Activated T-helper 1 cell treated with Interleukin-2 at 50 U/mL for 16 hours (primary cell): Measurements from ENCODE around the gene TTC4.
"Not testable (repeated sequence)": the region's sequence is repeated elsewhere in the genome, so short reads cannot be mapped to it uniquely, and the experiment has no call there.

Source experiments
- DNase-seq: peaks from one replicate; pipeline ENCODE4 v3.0.0-alpha.2; 2020; ENCODE audit warnings: low read depth

Gene TTC4

GRCh38 chr1:54750596-54750995 lies 34.9 kb downstream of the TTC4 start:
- DNase-seq = no peak

DNA sequence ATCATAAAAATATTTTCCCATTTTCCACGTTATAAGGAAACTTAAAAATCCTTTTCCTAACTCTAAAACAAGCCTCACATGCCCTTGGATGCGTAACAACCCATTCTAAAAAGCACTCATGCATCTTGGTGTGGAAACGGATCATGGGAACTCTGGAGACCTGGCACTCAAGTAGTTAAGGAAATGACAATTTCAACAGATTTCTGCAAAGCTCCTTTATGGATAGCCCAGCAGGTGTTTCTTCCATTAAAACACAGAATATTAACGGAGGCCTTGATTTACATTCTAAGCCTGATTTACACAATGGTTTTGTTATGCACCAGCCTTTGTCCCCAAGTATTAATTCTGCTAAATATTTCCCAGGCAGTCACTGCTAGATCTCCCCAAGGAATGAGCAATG lies 35.8 kb downstream of the TTC4 start:
- no peak for DNase-seq

DNA sequence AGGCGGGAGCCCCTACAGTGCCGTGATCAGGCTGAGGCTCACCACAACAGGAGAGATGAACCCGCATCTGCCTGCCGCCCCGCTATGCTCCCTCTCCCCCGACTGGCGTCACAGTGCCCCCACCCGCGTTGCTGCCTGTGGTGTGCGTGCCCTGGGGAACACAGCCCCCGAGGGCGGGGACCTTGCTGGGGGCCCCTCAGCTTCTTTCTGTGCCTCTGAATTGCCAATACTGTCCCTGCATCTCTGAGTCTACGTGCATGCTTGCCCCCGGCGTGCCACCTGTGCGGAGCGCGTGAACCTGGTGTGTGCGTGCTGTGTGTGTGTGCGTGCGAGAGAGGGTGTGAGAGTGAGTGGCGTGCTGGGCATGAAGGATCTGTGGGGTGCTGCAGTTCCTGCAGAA lies 38.4 kb downstream of the TTC4 start:
- no peak for DNase-seq

DNA sequence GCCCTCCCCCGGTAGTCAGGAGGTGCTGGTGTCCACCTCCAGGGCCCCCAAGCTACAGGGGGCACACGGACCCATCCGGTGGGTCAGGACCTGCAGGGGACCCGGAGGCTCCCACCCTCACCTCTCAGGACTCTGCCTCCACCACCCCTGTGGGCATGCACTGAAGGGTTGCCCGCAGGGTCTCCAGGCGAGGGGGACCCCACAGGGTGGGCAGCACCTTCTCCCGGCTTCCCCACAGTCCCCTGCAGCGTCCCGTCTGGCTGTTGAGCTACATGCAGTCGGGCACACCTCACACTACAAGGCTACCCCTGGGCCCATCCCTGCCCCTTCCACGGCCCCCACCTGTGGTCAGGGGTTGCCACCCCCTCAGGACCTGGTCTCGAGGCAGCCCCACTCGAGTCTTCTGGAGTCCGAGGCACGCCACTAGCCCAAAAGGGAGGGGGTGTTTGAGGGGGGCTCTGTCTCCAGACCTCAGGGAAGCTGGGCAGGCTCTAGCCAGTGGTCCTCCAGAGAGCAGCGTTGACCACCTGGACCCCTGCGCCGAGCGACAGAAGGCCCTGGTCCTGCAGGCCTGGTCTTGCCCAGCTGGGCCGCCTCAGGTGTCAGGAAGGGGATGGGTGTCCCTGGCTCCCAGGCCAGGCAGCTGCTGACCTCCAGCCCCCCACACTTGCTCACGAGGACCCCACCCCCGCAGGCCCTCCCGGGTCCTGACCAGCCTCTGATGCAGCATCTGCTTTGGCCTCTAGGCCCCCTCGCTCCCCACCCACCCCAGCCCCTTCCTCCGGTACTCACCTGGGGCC lies 39.0 kb downstream of the TTC4 start:
- no peak for DNase-seq

- DNase-seq = no peak
These were observed 42.2 kb downstream of the TTC4 start for GRCh38 chr1:54757833-54758232.

- no peak for DNase-seq
These were observed 43.2 kb downstream of the TTC4 start for GRCh38 chr1:54758678-54759348.

DNA sequence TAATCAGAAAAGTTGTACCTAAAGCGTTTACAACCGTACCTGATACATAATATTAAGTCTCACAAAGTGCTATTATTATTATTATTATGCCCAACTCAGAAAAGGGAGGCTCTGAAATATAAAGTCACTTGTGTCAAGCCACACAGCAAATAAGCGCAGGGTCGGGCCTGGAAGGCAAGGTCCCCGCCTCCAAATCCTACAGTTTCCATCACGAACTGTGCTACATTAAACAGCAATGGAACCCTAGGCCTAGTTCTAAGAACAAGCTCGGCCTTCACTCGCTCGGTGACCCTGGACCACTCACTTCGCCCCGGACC lies 48.1 kb downstream of the TTC4 start:
- no peak for DNase-seq

DNA sequence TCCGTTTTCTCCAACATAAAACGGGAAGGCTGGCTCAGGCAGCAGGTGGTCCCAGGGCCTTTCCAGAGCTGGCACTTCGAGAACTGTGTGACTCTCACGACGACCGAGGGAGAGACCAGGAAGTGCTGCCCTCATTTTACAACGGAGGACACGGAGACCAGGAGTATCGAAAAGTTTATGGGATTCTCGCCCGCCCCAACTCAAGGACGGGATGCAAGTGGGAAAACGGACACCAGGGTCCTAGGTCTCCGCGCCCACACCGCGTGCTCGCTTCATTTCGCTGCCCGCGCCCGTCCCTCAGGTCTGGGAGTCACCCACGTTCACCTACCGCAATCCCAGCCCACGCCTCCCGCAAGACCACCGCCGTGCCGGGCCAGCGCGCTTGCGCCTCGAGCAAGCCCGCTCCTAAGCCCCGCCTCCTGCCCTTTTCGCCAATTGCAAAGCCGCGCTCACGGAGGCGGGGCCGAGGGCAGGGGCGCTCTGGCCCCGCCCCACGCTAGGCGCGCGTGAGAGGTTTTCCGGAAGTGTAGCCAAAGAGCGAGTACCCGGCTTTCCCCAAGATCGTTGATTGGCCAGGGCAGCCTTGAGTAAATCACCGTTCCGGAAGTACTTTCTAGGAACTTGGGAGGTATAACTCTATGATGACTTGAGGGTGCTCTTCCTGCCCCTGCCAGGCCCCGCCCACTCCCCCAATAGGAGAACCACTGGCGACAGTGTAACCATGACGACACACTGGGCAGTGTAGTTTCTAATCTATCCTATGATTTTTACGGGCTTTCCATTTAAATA lies 48.7 kb downstream of the TTC4 start, which contains the start of gene PARS2:
Gene PARS2 (minus strand): TSS at position 391 of the 789 bp plus-strand sequence. CDS start 5,362 bp downstream, outside the sequence.
- DNase-seq = peak; percentile 95

- DNase-seq = no peak
These were observed 49.4 kb downstream of the TTC4 start for GRCh38 chr1:54764922-54765561.

DNA sequence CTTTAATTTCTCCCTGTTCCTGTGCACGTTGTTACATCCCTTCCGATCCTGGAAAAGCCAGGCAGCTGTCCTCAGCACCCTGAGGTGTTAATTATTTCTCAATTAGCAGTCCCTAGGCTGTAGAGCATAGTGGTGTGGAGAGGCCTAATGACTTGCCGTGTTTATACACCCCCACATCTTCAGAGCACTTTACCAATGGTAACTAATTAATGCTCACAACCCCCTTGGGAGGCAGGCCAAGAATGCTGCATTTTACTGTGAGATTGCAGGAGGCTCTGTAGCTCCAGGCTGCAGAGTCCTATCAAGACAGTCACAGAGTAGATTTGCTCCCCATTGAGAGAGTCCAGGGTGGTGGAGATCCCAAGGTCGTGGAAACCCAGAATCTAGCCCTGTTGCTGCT lies 51.1 kb downstream of the TTC4 start:
- DNase-seq = no peak

GRCh38 chr1:54767526-54767925 lies 51.9 kb downstream of the TTC4 start:
- no peak for DNase-seq

DNA sequence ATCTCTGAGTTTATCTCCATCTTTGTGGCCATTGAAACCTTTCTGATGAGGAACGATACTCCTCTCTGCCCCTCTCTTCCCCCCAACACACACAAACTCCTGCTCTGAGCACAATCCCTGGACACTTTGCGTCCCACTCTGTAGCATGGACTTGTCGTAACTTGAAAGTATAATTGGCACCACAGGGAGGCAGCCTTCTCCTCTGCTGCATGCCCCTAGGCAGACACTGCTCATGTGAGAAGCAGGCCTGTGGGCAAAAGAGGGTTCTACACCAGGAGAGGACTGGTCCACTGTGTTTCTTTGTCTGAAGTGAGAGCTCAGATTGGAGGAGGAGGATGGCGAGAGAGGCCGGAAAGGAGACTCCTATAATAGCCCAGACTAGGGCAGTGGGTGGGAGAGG lies 52.4 kb downstream of the TTC4 start:
- DNase-seq = no peak

- DNase-seq = no peak
These were observed 57.3 kb downstream of the TTC4 start for GRCh38 chr1:54772951-54773350.

DNA sequence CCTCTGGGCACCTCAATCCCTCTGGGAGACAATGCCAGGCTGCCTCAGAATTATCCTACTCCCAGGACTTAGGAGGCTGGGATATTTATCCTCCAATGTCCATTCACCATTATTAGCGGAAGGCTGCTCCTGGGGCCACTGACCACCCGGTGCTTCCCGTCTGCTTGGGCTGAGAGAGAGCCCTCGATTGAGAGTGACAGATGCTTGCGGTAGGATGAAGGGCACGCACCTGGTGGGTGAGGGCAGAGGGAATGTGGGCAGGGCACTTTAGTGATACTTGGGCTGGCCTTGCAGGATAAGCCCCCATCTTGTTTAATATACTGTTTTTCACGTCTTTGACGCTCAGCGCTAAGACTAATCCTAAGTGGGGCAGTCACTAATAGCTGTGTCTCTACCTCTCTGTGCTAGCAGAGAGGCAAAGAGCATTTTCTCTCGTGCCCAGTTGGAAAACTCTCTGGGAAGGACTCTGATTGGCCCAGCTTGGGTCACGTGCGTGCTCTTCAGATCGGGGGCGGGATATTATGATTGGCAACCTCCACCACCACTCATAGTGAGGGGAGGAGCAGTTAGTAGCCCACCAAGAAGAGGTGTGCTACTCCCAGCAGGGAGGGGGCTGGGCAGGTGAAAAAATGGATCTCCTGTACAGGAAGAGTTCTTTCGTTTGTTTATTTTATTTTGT lies 59.3 kb downstream of the TTC4 start:
- no peak for DNase-seq

GRCh38 chr1:54775828-54776721 lies 60.4 kb downstream of the TTC4 start:
- not testable (repeated sequence) for DNase-seq

- DNase-seq = no peak
These were observed 61.4 kb downstream of the TTC4 start for GRCh38 chr1:54777011-54777410.

DNA sequence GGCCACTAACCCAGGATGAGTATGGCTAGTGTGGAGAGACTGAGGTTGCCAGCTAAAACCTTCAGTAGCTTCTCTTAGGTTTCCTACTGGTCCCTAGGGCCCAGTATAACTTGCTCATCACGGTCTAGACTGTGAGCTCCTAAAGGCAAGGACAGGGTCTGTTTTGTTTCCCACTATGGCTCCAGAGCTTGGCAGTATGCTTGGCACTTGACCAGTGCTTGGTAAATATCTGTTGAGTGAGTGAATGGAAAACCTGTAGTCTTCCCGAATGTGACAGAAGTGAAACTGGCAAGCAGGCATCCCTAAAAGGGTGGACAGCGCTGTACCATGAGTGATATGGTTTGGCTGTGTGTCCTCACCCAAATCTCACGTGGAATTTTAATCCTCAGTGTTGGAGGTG lies 61.8 kb downstream of the TTC4 start:
- no peak for DNase-seq

DNA sequence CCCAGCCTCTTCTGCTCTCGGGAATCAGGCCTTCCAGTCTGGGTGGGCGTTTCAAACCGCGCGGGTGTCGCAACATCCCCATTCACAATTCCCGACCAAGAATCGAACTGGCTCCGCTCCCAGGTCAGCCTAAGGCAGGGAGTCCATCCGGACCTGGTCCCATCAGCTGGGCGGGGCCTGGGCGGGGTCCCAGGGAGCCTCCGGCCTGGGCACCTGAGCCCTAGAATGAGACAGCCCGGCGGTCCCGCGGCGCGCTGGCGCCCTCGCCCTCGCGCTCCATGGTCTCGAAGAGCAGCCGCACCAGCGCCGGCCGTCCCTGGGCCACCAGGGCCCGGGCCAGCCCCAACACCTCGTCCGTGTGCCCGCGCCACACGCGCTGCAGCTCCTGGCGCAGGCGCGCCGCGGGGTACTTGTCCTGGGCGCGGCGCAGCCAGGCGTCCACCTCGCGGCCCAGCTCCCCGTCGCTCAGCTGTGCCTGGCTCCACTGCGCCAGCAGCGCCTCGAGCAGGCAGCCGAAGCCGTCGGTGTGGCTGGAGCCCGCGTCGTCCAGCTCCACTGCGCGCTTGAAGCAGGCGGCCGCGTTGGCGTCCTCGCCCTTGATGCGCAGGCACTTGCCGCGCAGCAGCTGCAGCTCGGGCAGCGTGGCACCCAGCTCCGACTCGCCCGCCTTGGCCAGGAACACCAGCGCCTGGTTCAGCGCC lies 65.5 kb downstream of the TTC4 start:
- no peak for DNase-seq

- DNase-seq = no peak
These were observed 66.5 kb downstream of the TTC4 start for GRCh38 chr1:54782156-54782555.

DNA sequence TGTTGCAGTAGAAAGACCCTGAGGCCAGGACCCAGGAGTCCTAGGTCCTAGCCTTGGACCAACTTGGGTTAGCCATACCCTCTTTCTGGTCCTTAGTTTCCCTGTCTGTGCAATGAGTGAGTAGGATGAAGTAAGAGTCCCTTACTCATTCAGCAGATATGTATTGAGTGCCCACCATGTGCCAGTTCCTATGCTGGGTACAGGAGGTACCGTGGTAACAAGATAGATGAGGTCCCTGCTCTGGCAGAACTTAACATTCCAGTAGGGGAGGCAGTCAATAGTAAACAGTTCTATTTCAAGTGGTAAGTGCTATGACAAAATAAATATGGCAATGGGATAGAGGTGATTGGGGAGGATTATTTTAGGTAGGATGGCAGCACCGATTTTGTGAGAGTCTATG lies 66.9 kb downstream of the TTC4 start:
- no peak for DNase-seq
